Activated CD8-positive, alpha-beta memory T cell treated with anti-CD3 and anti-CD28 coated beads, Interleukin-2, amount 50 U/mL, for 1 hour (primary cell): ENCODE measurements around the gene HIP1.
A peak's percentile ranks its signal among the peaks of the same experiment; 100 is the strongest.
"Not testable (repeated sequence)": the region's sequence is repeated elsewhere in the genome, so short reads cannot be mapped to it uniquely, and the experiment has no call there.

Source experiments
- DNase-seq: peaks from one replicate; pipeline ENCODE4 v3.0.0-alpha.2; 2020; ENCODE audit errors: extremely low read depth

Gene HIP1

DNA sequence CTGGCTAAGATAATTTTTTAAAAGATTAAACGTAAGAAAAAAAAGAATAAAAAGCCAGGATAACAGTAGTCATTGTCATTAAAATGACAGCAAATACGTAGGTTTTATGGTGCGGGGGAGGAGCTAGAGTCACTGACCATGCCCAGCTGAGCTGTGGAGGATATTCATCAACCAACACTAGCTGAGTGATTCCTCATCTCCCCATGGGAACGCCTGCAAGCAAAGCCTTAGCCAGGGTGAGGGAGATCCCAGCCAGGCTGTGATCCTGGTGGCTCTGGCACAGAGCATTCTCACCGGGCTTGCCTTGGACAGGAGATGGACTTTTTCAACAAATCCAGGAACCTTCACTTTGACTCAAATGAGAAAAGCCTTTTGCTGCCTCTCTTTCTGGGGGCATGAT lies 94.2 kb downstream of the HIP1 start:
- no peak for DNase-seq

DNA sequence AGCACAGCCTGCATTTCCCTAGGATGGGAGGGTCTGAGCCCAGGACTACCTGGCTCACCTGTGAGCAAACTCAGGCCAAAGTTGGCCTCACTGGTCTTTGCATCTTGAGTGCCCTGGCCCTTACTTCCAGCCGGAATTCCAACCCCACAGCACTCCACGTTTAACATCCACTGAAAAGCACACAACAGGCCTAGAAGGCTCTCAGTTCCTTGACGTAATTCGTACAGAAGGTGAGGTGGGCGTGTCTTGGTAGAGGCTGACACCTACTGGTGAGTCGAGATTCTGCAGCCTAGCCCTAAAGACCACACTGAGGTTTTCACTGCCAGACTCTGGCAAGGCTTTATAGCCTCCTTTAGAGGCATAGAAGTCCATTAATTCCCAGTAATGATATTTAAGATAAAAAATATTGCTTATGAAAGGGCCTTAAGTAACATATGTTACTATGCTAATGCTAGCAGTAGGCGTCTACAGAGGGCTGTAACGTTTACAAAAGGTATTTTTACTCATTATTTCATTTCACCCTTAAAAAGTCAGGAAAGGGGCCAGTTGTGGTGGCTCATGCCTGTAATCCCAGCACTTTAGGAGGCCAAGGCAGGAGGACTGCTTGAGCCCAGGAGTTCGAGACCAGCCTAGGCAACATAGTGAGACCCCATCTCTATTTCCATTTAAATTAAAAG lies 95.8 kb downstream of the HIP1 start:
- peak; percentile 39 for DNase-seq

- no peak for DNase-seq
These were observed 98.5 kb downstream of the HIP1 start for GRCh38 chr7:75640201-75640600.

GRCh38 chr7:75639886-75640190 lies 98.9 kb downstream of the HIP1 start:
- no peak for DNase-seq

GRCh38 chr7:75639071-75639885 lies 99.5 kb downstream of the HIP1 start:
- DNase-seq, result no peak

GRCh38 chr7:75638594-75639070 lies 100.1 kb downstream of the HIP1 start:
- DNase-seq, result no peak

GRCh38 chr7:75637854-75638593 lies 100.7 kb downstream of the HIP1 start:
- no peak for DNase-seq

DNA sequence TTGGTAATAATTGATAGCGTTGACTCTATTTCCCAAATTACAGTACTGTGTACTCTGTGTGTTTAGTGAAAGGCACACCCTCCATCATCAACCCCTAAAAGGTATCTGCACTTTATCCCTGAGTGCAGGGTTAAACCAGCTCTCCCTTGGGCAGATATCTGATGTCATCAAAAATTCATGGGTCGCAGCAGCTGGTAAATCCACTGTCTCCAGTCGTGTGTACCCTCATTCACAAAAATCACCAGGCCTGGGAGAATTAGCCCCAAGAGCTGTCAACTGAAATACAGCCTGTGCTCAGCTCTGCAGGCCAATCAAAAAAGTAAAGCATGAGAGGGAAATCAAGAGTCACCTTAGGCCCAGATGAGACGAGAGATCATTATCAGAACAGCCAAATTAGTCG lies 103.7 kb downstream of the HIP1 start:
- DNase-seq, result no peak

GRCh38 chr7:75632587-75632986 lies 106.2 kb downstream of the HIP1 start:
- DNase-seq, result not testable (repeated sequence)

DNA sequence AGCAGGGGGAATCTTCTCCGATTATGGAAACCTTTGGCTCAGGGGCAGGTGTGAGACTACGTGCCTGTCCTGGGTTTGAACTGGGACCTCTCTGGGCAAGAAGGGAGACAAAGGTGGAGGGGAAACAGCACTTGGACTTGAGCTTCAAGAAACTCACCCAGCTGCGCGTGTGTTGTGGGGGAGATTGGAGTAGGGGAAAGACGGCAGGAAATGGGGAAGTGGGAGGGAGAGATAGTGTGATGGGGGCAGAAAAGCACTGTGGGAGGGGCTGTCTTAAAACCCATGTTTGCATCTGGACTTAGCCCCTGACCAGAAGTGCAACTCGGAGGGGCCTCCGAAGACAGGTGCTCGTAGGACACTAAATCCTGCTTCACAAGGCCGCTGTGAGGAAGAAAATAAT lies 107.0 kb downstream of the HIP1 start:
- no peak for DNase-seq

GRCh38 chr7:75630549-75630948 lies 108.2 kb downstream of the HIP1 start:
- DNase-seq, result no peak

GRCh38 chr7:75629044-75629443 lies 109.7 kb downstream of the HIP1 start:
- no peak for DNase-seq

DNA sequence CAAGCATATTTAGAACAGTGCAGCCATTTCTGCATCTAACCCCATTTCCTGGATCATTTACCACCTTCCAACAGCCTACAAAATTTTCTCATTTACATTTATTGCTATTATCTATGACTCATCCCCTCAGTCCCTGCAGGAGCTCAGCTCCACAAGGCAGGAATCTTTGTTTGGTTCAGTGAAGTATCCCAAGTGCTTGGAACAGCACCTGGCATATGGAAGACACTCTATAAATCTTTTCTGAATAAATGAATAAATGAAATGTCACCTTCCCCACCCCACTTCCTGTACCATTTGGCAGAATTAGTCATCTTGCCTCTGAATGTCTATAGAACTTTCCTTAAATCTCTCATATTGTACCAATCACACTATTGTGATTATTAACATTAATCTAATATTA lies 110.7 kb downstream of the HIP1 start:
- DNase-seq, result no peak

DNA sequence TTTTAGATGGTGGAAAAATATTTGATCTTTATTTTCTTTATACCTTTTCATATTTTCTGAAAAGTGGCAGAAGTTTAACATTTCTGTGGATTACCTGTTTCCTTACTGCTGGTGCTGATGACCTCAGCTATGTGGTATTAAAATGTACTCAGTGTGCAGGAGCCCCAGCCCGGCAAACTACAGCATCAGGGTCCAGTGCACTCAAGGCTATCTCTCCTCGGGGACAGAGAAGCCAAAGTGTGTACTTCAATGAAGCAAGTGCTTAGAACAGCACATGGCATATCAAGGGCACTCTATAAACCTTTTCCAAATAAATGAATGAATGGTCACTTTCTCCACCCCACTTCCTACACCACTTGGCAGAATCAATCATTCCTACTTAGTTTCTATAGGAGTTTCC lies 111.8 kb downstream of the HIP1 start:
- no peak for DNase-seq

GRCh38 chr7:75625868-75626267 lies 112.9 kb downstream of the HIP1 start:
- DNase-seq, result no peak

- DNase-seq, result no peak
These were observed 114.5 kb downstream of the HIP1 start for GRCh38 chr7:75624134-75624832.

DNA sequence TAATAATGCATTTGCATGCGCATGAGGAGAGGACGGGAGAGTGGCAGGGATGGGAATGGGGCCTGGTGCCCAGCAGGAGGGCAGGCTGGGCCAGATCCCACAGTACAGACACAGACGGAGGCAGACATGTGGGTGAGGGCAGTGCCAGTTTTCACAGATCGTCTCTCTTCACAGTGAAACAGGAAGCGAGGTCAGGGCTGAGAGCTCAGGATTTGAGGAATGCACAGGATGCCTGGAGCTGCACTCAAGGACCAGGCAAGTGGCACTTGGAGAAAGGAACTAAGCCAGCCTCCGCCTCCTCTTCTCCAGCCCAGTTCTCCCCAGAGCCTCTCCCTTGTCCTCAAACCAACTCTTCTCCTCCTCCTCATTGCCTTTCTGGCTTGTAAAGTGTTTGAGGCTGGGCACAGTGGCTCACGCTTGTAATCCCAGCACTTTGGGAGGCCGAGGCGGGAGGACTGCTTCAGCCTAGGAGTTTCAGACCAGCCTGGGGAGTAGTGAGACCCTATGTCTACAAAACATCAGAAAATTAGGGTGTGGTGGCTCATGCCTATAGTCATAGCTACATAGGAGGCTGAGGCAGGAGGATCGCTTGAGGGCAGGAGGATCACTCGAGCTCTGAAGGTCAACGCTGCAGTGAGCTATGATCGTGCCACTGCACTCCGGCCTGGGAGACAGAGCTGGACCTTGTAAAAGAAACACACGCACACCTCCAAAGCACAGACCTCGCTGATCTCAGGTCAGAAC lies 115.2 kb downstream of the HIP1 start:
- DNase-seq, result no peak

DNA sequence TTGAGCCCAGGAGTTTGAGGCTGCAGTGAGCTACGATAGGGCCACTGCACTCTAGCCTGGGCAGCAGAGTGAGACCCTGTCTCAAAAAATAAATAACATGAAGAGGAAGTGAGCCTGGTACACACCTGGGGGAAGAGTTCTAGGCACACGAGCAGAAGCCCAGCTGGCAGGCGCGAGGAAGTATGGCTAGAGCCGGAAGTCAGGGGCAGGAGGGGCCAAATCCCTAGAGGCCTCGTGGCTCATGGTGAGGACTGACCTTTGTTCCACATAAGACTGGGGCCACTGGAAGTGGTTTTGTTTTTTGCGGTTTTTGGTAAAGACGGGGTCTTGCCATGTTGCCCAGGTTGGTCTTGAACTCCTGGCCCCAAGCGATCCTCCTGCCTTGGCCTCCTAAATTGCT lies 117.6 kb downstream of the HIP1 start:
- DNase-seq, result no peak

- DNase-seq, result no peak
These were observed 119.1 kb downstream of the HIP1 start for GRCh38 chr7:75619636-75620035.

DNA sequence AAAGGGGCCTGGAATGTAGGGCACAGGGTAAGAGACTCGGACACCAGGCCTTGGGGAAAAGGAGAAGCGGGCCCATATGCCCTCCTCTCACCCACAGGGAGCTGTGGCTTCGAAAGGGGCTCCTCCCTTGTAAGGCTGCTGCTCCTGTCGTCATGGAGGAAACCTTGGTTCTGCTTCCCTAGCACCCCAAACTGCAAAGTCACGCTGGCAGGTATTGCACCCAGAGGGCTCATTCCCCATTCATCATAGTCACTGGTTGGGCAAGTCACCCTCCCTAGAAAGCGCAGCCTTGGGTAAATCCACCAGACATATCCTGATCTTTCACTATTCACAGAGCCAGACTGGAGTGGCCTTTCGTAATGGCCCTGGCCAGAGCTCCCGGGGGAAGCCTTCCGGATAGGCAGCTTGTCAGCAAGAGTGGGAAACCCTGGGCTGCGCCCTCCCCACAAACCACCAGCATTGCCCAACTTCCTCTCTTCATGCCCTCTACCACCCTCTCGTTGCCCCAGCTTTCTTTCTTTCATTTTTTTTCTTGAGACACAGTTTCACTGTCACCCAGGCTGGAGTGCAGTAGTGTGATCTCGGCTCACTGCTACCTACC lies 121.0 kb downstream of the HIP1 start:
- no peak for DNase-seq
